DND-41 (cell line): ENCODE data around the gene RBBP6.

Source experiments
- ATAC-seq: fragments of 200-7000 bp; cut with Tn5 transposase; 3 replicates; pipeline ENCODE4 v1.9.1; 2021; ENCODE audit warnings: low read depth; ENCODE audit not compliant: insufficient read depth
- DNase-seq: peaks from one replicate; pipeline ENCODE4 v3.0.0-alpha.2; 2020
- H2AFZ ChIP-seq: 2 replicates; pipeline ENCODE4 v1.6.0; 2012; ENCODE audit warnings: low read depth, low read length
- H3K27ac ChIP-seq: 2 replicates; pipeline ENCODE4 v1.5.1; 2012; ENCODE audit warnings: low read length, inconsistent platforms
- H3K27me3 ChIP-seq: fragments of 200-600 bp; sonication (generic); 2 replicates; pipeline ENCODE4 v1.6.0; 2012; ENCODE audit warnings: low read length, mild to moderate bottlenecking, inconsistent platforms; ENCODE audit not compliant: insufficient read depth, poor library complexity
- H3K36me3 ChIP-seq: 2 replicates; pipeline ENCODE4 v1.5.1; 2012; ENCODE audit warnings: low read length, inconsistent platforms; ENCODE audit not compliant: insufficient read depth
- H3K4me1 ChIP-seq: 2 replicates; pipeline ENCODE4 v1.5.1; 2012; ENCODE audit warnings: mild to moderate bottlenecking, low read length; ENCODE audit not compliant: insufficient read depth
- H3K4me2 ChIP-seq: 2 replicates; pipeline ENCODE4 v1.6.0; 2012; ENCODE audit warnings: mild to moderate bottlenecking, moderate library complexity, low read length, inconsistent platforms; ENCODE audit not compliant: insufficient read depth
- H3K4me3 ChIP-seq, 2 experiments: fragments of 200-600 bp in 1 of 2; shearing (Covaris generic) in 1 of 2; 2 replicates each; pipeline ENCODE4 v1.5.1; 2012 to 2016; ENCODE audit warnings: inconsistent platforms in 2 of 2, low read length in 2 of 2, mild to moderate bottlenecking in 2 of 2, low read depth in 1 of 2, moderate library complexity in 1 of 2
- H3K79me2 ChIP-seq: 2 replicates; pipeline ENCODE4 v1.6.0; 2012; ENCODE audit warnings: low read length, inconsistent platforms; ENCODE audit not compliant: insufficient read depth
- H3K9ac ChIP-seq: 2 replicates; pipeline ENCODE4 v1.6.0; 2012; ENCODE audit warnings: low read depth, mild to moderate bottlenecking, inconsistent platforms, low read length, moderate library complexity
- H3K9me3 ChIP-seq: 2 replicates; pipeline ENCODE4 v1.5.1; 2012; ENCODE audit warnings: low read length, moderate library complexity, mild to moderate bottlenecking, inconsistent platforms; ENCODE audit not compliant: insufficient read depth, severe bottlenecking
- H4K20me1 ChIP-seq: 2 replicates; pipeline ENCODE4 v1.6.0; 2012; ENCODE audit warnings: low read length; ENCODE audit not compliant: insufficient read depth
- CTCF ChIP-seq: IDR thresholded peaks from 2 replicates; pipeline ENCODE4 v1.5.1; 2012; ENCODE audit warnings: borderline replicate concordance, low read length, moderate library complexity, mild to moderate bottlenecking; ENCODE audit not compliant: poor library complexity, severe bottlenecking; ENCODE audit errors: extremely low read depth
- EZH2 ChIP-seq: IDR thresholded peaks from 3 replicates; pipeline ENCODE4 v1.6.1; 2012; ENCODE audit warnings: borderline replicate concordance, low read depth, mild to moderate bottlenecking, moderate library complexity, low read length, inconsistent platforms; ENCODE audit not compliant: severe bottlenecking

RBBP6 gene

GRCh38 chr16:24524855-24525677, 14.3 kb upstream of the RBBP6 start:
- H2AFZ ChIP-seq = no peak overlapping the region
- H3K4me3 ChIP-seq = no peak overlapping the region
- H3K36me3 ChIP-seq = no peaks in the 10 kb centered on the region
- TF ChIP-seq CTCF (no peak), EZH2 (no peak)
- H3K27ac ChIP-seq = no peak overlapping the region
- no peak overlapping the region for H3K4me2 ChIP-seq
- H3K27me3 ChIP-seq = no peaks in the 10 kb centered on the region
- H4K20me1 ChIP-seq = no peaks in the 10 kb centered on the region
- no peak overlapping the region for H3K9ac ChIP-seq
- no peak for ATAC-seq
- DNase-seq = no peak
- no peaks in the 10 kb centered on the region for H3K4me1 ChIP-seq
- no peaks in the 10 kb centered on the region for H3K9me3 ChIP-seq
- no peaks in the 10 kb centered on the region for H3K79me2 ChIP-seq

- H3K36me3 ChIP-seq = no peaks in the 10 kb centered on the region
- no peak overlapping the region for H3K4me3 ChIP-seq
- no peaks in the 10 kb centered on the region for H3K4me1 ChIP-seq
- ATAC-seq = no peak
- H3K9me3 ChIP-seq = no peaks in the 10 kb centered on the region
- H4K20me1 ChIP-seq = no peaks in the 10 kb centered on the region
- DNase-seq = no peak
- no peak overlapping the region for H2AFZ ChIP-seq
- no peak overlapping the region for H3K9ac ChIP-seq
- H3K79me2 ChIP-seq = no peaks in the 10 kb centered on the region
- no peaks in the 10 kb centered on the region for H3K27me3 ChIP-seq
- no peak for TF ChIP-seq EZH2
- TF ChIP-seq CTCF = no peak
- H3K27ac ChIP-seq = no peak overlapping the region
- H3K4me2 ChIP-seq = no peak overlapping the region
Measured at GRCh38 chr16:24525970-24526559, 13.3 kb upstream of the RBBP6 start.

- Histone ChIP-seq H3K27ac (no peak overlapping the region), H2AFZ (no peak overlapping the region), H4K20me1 (no peaks in the 10 kb centered on the region), H3K36me3 (no peaks in the 10 kb centered on the region), H3K4me3 (no peak overlapping the region), H3K9ac (no peak overlapping the region), H3K27me3 (no peaks in the 10 kb centered on the region), H3K4me2 (no peak overlapping the region), H3K79me2 (no peaks in the 10 kb centered on the region), H3K9me3 (no peaks in the 10 kb centered on the region), H3K4me1 (no peaks in the 10 kb centered on the region)
- DNase-seq (no peak), ATAC-seq (no peak)
- TF ChIP-seq EZH2 (no peak), CTCF (no peak)
Measured at GRCh38 chr16:24526701-24527495, 12.5 kb upstream of the RBBP6 start.
